NCI-H2227 treated with DMSO at 0.1 percent for 48 hours (cell line): Measurements from ENCODE around the gene ATE1.

Experiments
- DNase-seq: peaks from one replicate; lab custom pipeline; 2025; lab: John Stamatoyannopoulos, UW

Gene ATE1

DNA sequence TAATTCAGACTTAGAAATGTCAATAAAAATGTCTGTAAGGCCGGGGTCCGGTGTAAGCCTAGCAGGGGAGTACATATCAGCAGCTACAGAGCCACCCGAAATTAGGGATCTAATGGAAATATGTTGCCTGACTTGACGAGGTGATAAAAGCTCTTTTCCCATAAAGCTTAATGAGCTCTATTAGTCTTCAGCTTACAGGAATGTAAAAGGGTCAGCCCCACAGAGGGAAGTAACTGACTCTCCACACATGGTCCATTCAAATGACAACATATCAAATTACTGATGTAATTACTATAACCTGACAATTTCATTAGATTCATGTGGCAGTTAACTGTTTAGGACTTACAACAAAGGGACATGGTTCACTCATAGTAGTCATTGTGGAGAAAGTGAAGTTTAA is 62.3 kb downstream of the ATE1 start:
- DNase-seq: no peak

DNA sequence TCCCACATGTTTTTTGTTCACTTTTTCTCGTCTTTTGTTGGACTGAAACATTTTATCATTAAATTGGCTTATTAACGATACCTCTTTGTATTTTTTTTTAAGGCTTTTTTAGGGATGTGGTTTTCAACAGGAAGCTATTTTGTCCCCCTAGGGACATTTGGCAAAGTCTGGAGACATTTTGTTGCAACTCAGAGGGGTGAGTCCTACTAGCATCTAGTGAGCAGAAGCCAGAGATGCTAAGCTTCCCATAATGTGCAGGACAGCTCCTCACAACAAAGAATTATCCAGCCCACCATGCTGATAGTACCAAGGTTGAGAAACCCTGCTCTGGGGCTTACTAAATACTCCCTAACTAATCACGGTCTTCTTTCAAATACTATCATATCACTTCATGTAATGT is 63.2 kb downstream of the ATE1 start:
- DNase-seq: no peak

GRCh38 chr10:121864168-121864567 is 63.7 kb downstream of the ATE1 start:
- DNase-seq: no peak

DNA sequence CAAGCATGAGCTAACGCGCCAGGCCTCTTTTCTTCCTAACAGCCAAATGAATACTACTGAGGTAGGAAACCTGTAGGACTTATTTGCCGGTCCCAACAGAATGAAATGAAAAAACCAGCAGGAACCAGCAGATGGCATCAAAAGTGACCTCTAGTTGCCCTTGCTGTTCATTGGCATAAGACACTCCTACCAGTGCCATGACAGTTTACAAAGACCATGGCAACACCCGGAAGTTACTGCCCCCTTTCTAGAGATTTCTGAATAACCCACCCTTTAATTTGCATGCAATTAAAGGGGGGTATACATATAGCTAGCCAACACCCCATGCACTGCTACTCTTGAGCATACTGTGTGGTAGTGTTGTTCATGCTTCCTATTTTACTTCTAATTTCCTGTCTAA is 65.2 kb downstream of the ATE1 start:
- no peak for DNase-seq

DNA sequence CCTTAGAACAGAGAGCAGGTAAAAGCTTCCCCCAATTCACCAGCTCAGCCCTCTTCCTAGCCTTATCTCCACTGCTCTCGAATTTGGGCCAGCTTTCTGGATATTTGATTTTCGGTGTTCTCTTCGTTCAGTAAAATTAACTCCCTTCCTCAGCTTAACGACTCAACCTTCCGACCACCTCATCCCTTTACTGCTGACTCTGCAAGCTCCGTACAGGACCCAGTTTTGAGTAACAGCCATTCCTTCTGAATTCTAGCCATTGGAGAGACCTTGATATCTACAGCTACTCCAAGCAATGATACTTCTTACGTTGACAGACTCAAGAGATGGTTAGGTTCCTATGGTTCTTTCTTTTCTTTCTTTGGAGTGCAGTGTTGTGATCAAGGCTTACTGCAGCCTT is 65.8 kb downstream of the ATE1 start:
- no peak for DNase-seq

DNA sequence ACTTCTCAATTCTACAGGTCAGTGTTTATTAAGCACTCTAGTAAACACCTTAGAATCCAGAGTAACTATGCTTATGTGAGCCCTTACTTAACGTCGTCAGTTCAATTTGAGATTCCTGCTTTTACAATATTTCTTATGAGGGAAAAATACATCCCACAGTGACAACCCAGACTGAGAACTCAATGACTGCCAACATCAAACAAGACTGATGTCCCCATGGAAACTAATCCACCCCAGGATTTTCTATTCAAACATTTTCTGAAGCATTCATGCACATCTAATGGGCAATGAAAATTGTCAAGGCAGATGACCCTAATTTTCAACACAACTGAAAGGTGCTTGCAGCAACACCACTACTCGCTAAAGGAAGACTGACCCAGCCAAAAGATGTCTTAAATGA is 67.0 kb downstream of the ATE1 start:
- peak; percentile 51 for DNase-seq

DNA sequence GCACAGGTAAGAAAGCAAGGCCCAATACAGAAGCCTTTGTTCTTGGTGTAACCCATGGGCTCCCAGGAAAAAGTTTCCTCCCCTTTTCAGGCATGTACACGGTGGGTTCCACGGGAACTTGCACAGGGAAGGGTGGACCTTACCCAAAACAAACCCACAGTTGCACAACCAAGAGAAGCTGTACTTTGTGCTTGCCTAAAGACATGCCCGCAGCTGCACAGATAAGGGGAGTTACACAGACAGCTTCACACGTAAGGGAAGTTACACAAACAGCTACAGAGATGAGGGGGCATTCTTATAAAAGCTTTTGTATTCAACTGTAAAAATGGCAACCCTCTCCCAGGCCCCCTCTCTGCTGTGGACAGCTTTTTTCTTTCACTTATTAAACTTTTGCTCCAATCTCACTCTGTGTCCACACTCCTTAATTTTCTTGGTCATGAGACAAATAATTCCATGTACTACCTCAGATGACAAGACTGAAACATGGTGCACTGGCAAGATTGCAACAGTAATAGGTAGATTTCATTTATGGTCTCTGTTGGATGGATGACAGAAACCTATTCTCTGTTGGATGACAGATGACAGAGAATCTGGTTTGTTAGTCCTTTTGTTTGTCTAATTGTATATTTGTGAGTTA is 72.9 kb downstream of the ATE1 start:
- no peak for DNase-seq

GRCh38 chr10:121853950-121854349 is 73.9 kb downstream of the ATE1 start:
- no peak for DNase-seq

GRCh38 chr10:121851786-121852185 is 76.0 kb downstream of the ATE1 start:
- DNase-seq: no peak

DNA sequence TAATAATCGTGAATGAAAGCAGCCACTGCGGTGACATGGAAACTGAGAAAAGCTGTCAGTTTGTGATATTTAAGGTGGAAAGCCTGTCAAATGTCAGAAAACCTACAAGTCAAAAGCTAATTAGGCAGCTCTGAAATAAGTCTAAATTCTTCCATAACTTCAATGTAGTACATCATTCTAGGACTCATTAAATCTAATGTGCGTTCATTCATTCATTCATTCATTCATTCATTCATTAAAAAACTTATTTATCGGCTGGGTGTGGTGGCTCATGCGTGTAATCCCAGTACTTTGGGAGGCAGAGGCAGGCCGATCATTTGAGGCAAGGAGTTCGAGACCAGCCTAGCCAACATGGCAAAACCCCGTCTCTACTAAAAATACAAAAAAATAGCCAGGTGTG is 79.7 kb downstream of the ATE1 start:
- no peak for DNase-seq

DNA sequence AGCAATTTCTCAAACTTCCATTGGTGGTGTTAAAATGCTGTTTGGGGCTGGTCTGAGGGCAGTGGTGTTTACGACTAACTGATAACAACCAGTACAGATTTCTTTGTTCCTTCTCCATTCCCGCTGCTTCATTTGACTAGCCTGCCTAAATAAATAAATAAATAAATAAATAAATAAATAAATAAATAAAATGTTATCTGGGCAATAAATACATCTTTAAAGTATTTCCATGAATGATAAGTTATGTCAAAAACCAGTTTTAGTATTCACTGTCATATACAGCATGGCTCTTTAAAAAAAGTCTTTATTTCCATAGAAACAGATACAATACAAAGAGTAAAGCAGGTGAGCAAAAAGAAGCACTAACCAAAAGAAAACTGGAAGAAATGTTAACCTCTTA is 81.3 kb downstream of the ATE1 start:
- DNase-seq: no peak

- DNase-seq: no peak
These were observed 82.6 kb downstream of the ATE1 start for GRCh38 chr10:121845044-121845784.

- no peak for DNase-seq
These were observed 83.3 kb downstream of the ATE1 start for GRCh38 chr10:121844537-121844936.

- DNase-seq: no peak
These were observed 84.5 kb downstream of the ATE1 start for GRCh38 chr10:121843379-121843778.

- DNase-seq: no peak
These were observed 86.0 kb downstream of the ATE1 start for GRCh38 chr10:121841862-121842261.

- no peak for DNase-seq
These were observed 88.9 kb downstream of the ATE1 start for GRCh38 chr10:121838931-121839330.

DNA sequence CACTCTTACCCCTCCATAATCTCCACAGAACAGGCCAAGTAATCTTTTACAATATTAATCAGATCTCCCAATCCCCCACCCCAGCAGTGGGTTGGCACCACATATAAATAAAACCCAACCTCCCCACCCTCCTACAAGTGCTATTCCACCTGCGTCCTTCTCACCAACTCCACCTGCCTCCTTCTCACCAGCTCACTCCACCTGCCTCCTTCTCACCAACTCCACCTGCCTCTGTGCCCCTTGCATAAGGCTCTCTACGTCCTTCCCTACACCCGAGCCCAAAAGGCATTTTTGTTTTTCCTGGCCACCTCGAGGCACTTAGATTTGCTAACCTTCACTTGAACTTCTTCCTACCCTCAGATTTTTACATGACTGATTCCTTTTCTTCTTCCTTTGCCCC is 89.7 kb downstream of the ATE1 start:
- no peak for DNase-seq

- DNase-seq: no peak
These were observed 91.7 kb downstream of the ATE1 start for GRCh38 chr10:121836171-121836570.

- DNase-seq: no peak
These were observed 92.5 kb downstream of the ATE1 start for GRCh38 chr10:121835376-121835775.

GRCh38 chr10:121834757-121835156 is 93.1 kb downstream of the ATE1 start:
- no peak for DNase-seq

DNA sequence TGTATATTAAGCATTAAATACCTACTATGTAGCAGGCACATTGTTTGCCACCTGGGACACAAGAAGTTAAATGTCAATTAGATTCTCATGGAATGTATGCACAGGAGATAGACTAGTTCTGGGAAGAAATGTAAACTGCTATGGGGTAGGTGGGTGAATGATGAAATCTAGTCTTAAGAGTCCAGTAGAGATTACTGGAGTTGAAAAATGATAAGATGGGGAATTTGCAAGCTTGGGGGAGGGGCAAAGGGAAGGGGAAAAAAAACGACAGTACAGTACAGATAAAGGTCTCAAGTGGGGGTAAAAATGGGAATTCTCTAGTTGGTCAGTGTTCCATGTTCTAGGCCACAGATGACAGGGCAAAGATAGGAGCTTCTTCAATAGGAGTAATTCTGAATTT is 94.4 kb downstream of the ATE1 start:
- DNase-seq: no peak

DNA sequence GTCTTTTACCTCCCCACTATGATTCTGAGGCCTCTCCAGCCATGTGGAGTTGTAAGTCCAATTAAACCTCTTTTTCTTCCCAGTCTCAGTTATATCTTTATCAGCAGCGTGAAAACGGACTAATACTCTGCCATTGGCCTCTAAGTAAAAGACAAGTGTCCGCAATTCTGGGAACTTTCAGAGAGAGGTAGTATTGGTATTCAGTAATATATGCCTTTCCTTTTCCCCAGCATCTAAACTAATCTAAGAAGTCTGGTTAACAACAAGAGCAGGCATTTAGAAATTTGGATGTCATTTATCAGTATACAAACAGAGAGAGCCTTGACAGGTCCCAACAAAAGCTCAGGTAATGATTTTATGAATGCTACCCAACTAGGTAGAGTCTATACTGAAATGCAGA is 95.2 kb downstream of the ATE1 start:
- no peak for DNase-seq

GRCh38 chr10:121831777-121832176 is 96.1 kb downstream of the ATE1 start:
- peak; percentile 68 for DNase-seq

- peak; percentile 24 for DNase-seq
These were observed 96.6 kb downstream of the ATE1 start for GRCh38 chr10:121831237-121831636.
